Measurements from ENCODE around the gene C1QTNF2. TPM values are rescaled to one million over a fixed set of nuclear protein-coding genes. Genes with fewer than 3 reads are reported as not detected.
"Not testable (repeated sequence)": the region's sequence is repeated elsewhere in the genome, so short reads cannot be mapped to it uniquely, and the experiment has no call there.

C1QTNF2 gene
- total RNA-seq, 2 donors from 2014 or later = 0.26 TPM; not detected in 1

GRCh38 chr5:160341309-160341870 is 29.0 kb downstream of the C1QTNF2 start:
- intact Hi-C loops (cut with DNase I) = loop anchor here (10.0 kb wide), 1 partner anchor 317 kb away; no protein-coding TSS in a partner anchor
- ATAC-seq (no peak), DNase-seq (no peak)
- TF ChIP-seq CTCF (IDR thresholded peaks at IDR 0.05) (no peak), POLR2A (IDR thresholded peaks at IDR 0.05) (no peak)
- 70 to 74% methylated on average over 6 of the region's 6 CpGs for WGBS, 2 donors
- no peaks in the 10 kb centered on the region for H3K27me3 ChIP-seq
- no peaks in the 10 kb centered on the region for H3K9me3 ChIP-seq
- H3K4me3 ChIP-seq = no peak overlapping the region
- peaks cover 10% of the 10 kb centered on the region for H3K4me1 ChIP-seq
- H3K27ac ChIP-seq = no peak overlapping the region
- H3K36me3 ChIP-seq (replicated peaks in 1 of 2; ENCODE audit: insufficient read depth in 1 of 2, low read depth in 2 of 2) = no peaks in the 10 kb centered on the region

- ATAC-seq; H3K36me3 ChIP-seq (replicated peaks in 1 of 2; ENCODE audit: insufficient read depth in 1 of 2, low read depth in 2 of 2); H3K27me3 ChIP-seq; DNase-seq; H3K27ac ChIP-seq; H3K9me3 ChIP-seq; H3K4me3 ChIP-seq: not testable (repeated sequence)
- intact Hi-C loops (cut with DNase I) = loop anchor here (10.0 kb wide), 1 partner anchor 316 kb away; no protein-coding TSS in a partner anchor
- peaks cover 10% of the 10 kb centered on the region for H3K4me1 ChIP-seq
These were observed 29.9 kb downstream of the C1QTNF2 start for GRCh38 chr5:160340513-160340912.

- Histone ChIP-seq H3K27ac (no peak overlapping the region), H3K9me3 (no peaks in the 10 kb centered on the region), H3K36me3 (replicated peaks in 1 of 2; ENCODE audit: insufficient read depth in 1 of 2, low read depth in 2 of 2) (no peaks in the 10 kb centered on the region), H3K4me1 (peaks cover 5% of the 10 kb centered on the region), H3K4me3 (no peak overlapping the region), H3K27me3 (no peaks in the 10 kb centered on the region)
- intact Hi-C loops (cut with DNase I) = loop anchor here (10.0 kb wide), 1 partner anchor 315 kb away; no protein-coding TSS in a partner anchor
- DNase-seq (peak in 1 of 4 donors; percentile 5), ATAC-seq (no peak)
- TF ChIP-seq CTCF (IDR thresholded peaks at IDR 0.05) (no peak), POLR2A (IDR thresholded peaks at IDR 0.05) (no peak)
- WGBS, 2 donors = 31 to 34% methylated on average over 10 of the region's 10 CpGs
These were observed 30.9 kb downstream of the C1QTNF2 start for GRCh38 chr5:160339406-160340130.

GRCh38 chr5:160334716-160335115 is 35.7 kb downstream of the C1QTNF2 start:
- H3K4me3 ChIP-seq, DNase-seq: not testable (repeated sequence)

GRCh38 chr5:160333721-160334120 is 36.7 kb downstream of the C1QTNF2 start:
- Histone ChIP-seq H3K9me3 (no peaks in the 10 kb centered on the region), H3K4me1 (no peaks in the 10 kb centered on the region), H3K27ac (no peak overlapping the region), H3K36me3 (replicated peaks in 1 of 2; ENCODE audit: insufficient read depth in 1 of 2, low read depth in 2 of 2) (no peaks in the 10 kb centered on the region), H3K27me3 (no peaks in the 10 kb centered on the region), H3K4me3 (no peak overlapping the region)
- 58 to 68% methylated on average over 3 of the region's 3 CpGs for WGBS, 2 donors
- intact Hi-C loops (cut with DNase I) = no loop called here
- no peak for ATAC-seq
- no peak for DNase-seq
- TF ChIP-seq CTCF (IDR thresholded peaks at IDR 0.05) = no peak
- TF ChIP-seq POLR2A (IDR thresholded peaks at IDR 0.05) = no peak

More at GRCh38 chr5:160334716-160335115, 35.7 kb downstream of the C1QTNF2 start:
- WGBS, 2 donors = 68 to 72% methylated on average over 3 of the region's 3 CpGs
- H3K36me3 ChIP-seq (replicated peaks in 1 of 2; ENCODE audit: insufficient read depth in 1 of 2, low read depth in 2 of 2); intact Hi-C loops (cut with DNase I); H3K9me3 ChIP-seq; H3K4me1 ChIP-seq; H3K27me3 ChIP-seq; H3K27ac ChIP-seq; ATAC-seq: not testable (repeated sequence)
